ENCODE data around the gene AFF2.

DNA sequence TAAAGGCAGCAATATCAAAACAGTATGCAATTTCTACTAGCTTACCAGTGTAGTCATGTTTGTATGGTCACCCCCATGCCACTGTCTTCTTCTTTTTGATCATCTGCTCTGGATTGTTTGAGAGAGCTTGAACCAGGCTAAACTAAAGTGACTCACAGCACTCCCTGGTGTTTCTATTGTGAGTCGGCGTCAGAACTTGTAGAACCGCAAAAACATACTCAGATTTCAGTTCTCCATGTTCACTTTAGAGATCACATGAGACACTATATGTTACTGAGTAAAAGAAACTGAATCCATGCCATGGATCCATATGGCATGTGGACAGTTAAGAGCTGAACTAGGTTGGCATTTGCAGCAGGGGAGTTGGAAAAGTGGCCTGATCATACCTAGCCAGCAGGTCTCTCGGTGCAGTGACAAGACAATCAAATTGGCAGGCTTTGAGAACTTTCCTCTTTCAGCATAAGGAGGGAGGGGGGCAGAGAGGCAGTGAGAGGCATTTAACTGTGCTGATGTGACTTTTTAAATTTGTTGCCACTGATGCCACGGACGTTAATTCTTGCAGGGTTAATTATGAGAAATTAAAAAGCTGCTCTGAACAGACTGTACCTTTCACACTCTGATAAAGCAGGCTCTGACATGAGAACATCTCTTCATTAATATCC is 88.4 kb downstream of the AFF2 start:
- TF ChIP-seq, protein P1, sequence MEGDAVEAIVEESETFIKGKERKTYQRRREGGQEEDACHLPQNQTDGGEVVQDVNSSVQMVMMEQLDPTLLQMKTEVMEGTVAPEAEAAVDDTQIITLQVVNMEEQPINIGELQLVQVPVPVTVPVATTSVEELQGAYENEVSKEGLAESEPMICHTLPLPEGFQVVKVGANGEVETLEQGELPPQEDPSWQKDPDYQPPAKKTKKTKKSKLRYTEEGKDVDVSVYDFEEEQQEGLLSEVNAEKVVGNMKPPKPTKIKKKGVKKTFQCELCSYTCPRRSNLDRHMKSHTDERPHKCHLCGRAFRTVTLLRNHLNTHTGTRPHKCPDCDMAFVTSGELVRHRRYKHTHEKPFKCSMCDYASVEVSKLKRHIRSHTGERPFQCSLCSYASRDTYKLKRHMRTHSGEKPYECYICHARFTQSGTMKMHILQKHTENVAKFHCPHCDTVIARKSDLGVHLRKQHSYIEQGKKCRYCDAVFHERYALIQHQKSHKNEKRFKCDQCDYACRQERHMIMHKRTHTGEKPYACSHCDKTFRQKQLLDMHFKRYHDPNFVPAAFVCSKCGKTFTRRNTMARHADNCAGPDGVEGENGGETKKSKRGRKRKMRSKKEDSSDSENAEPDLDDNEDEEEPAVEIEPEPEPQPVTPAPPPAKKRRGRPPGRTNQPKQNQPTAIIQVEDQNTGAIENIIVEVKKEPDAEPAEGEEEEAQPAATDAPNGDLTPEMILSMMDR (IDR thresholded peaks at IDR 0.05) = no peak
- TF ChIP-seq POLR2AphosphoS5 (IDR thresholded peaks at IDR 0.05; ENCODE audit: insufficient read depth in 1 of 2, low read depth in 1 of 2) (no peak), POLR2A (IDR thresholded peaks at IDR 0.05) (no peak)
